GM18526 (cell line): ENCODE data around the gene DRC7.

Experiments
- POLR2A ChIP-seq: IDR thresholded peaks from 3 replicates; pipeline ENCODE4 v1.6.1; 2011; ENCODE audit not compliant: insufficient read length; ENCODE audit errors: extremely low read depth

The DRC7 gene

GRCh38 chr16:57775661-57776469 lies 81.3 kb downstream of the DRC7 start:
- TF ChIP-seq POLR2A: no peak

GRCh38 chr16:57778658-57779057 lies 84.1 kb downstream of the DRC7 start:
- no peak for TF ChIP-seq POLR2A

GRCh38 chr16:57781349-57781740 lies 86.7 kb downstream of the DRC7 start:
- TF ChIP-seq POLR2A: no peak
